ENCODE measurements around the gene ATF2. TPM values are rescaled to one million over a fixed set of nuclear protein-coding genes. Genes with fewer than 3 reads are reported as not detected.

ATF2 gene
- total RNA-seq, 4 donors from 2014 or later, result 49.3 to 66.8 (median 54.7) TPM

- TF ChIP-seq, protein P1, sequence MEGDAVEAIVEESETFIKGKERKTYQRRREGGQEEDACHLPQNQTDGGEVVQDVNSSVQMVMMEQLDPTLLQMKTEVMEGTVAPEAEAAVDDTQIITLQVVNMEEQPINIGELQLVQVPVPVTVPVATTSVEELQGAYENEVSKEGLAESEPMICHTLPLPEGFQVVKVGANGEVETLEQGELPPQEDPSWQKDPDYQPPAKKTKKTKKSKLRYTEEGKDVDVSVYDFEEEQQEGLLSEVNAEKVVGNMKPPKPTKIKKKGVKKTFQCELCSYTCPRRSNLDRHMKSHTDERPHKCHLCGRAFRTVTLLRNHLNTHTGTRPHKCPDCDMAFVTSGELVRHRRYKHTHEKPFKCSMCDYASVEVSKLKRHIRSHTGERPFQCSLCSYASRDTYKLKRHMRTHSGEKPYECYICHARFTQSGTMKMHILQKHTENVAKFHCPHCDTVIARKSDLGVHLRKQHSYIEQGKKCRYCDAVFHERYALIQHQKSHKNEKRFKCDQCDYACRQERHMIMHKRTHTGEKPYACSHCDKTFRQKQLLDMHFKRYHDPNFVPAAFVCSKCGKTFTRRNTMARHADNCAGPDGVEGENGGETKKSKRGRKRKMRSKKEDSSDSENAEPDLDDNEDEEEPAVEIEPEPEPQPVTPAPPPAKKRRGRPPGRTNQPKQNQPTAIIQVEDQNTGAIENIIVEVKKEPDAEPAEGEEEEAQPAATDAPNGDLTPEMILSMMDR (IDR thresholded peaks at IDR 0.05), result no peak
- no peak for ATAC-seq (ENCODE audit: low FRiP score)
Observed at GRCh38 chr2:175166216-175166824, 1.7 kb downstream of the ATF2 start.

GRCh38 chr2:175164235-175164634 lies 3.8 kb downstream of the ATF2 start:
- ATAC-seq (ENCODE audit: low FRiP score), result no peak
- TF ChIP-seq, protein P1 (IDR thresholded peaks at IDR 0.05), result no peak
- no peak for DNase-seq (ENCODE audit: low spot score)

More at GRCh38 chr2:175166216-175166824, 1.7 kb downstream of the ATF2 start:
- no peak for DNase-seq (ENCODE audit: low spot score)

DNA sequence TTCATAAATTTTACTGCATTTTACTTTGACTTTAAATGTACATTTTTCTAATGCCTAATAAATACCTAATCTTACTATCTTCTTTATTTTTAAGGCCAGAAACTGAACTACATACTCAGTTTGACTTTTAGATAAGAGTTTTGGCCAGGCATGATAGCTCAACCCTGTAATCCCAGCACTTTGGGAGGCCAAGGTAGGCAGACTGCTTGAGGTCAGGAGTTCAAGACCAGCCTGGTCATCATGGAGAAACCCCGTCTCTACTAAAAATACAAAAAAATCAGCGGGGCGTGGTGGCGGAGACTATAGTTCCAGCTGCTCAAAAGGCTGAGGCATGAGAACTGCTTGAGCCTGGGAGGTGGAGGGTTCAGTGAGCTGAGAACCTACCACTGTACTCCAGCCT lies 9.1 kb downstream of the ATF2 start:
- ATAC-seq (ENCODE audit: low FRiP score) (no peak), DNase-seq (ENCODE audit: low spot score) (no peak)
- TF ChIP-seq, protein P1 (IDR thresholded peaks at IDR 0.05), result no peak

DNA sequence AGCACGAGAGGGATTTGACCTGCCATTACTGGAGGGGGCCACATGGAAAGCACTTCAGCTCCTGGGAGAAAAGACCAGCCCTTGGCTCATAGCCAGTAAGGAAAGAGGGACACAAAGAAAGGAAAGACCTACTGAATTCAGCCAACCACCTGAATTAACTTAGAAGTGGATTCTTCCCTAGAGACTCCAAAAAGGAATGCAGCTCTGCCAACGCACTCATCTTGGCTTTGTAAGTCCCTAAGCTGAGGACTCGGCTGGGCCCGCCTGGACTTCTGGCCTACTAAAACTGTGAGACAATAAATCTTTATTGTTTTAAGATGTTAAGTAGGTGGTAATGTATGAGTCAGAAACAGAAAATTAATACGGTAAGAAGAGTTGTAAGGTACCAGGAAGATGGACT lies 11.5 kb downstream of the ATF2 start:
- no peak for DNase-seq (ENCODE audit: low spot score)
- no peak for ATAC-seq (ENCODE audit: low FRiP score)
- TF ChIP-seq, protein P1 (IDR thresholded peaks at IDR 0.05), result no peak

DNA sequence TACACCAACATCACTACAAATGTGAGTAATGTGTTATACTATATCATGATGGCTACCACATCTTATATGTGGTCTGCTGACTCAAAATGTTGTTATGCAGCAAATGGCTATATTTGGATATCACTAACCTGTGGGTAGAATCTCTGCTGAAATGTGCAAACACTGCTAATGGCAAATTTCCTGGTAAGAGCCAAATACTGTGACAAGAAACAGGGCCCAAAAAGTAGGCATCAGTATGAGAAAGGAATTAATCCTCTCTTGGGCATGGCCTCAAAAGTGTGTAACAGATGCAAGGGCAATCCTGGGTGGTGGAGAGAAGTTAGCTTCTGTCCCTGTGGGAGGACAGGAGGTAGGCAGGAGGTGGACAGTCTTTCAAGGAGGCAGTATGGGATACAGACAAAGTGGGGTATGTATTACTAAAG lies 13.3 kb downstream of the ATF2 start:
- ATAC-seq (ENCODE audit: low FRiP score), result no peak
- DNase-seq (ENCODE audit: low spot score), result no peak
- TF ChIP-seq, protein P1 (IDR thresholded peaks at IDR 0.05), result no peak

- TF ChIP-seq, protein P1 (IDR thresholded peaks at IDR 0.05), result no peak
- DNase-seq (ENCODE audit: low spot score) (no peak), ATAC-seq (ENCODE audit: low FRiP score) (no peak)
Observed at GRCh38 chr2:175152242-175152641, 15.8 kb downstream of the ATF2 start.

GRCh38 chr2:175151791-175152190 lies 16.2 kb downstream of the ATF2 start:
- ATAC-seq (ENCODE audit: low FRiP score) (no peak), DNase-seq (ENCODE audit: low spot score) (no peak)
- TF ChIP-seq, protein P1 (IDR thresholded peaks at IDR 0.05), result no peak

Measured in omental fat pad (tissue), 4 donors.